Measurements from ENCODE around the gene TUBA1C.
"Not testable (repeated sequence)": the region's sequence is repeated elsewhere in the genome, so short reads cannot be mapped to it uniquely, and the experiment has no call there.

The TUBA1C gene

GRCh38 chr12:49255456-49255855 is 9.4 kb upstream of the TUBA1C start:
- CTCF ChIA-PET, result interaction anchor here (1.2 kb wide), 1 partner anchor 11 kb away, joined by 4 read pairs; no protein-coding TSS in a partner anchor
- 96% methylated on average over 8 of the region's 10 CpGs for WGBS (ENCODE audit: insufficient coverage)
- H3K27me3 ChIP-seq (replicated peaks in 2 of 5; ENCODE audit: control insufficient read depth in 4 of 5, insufficient read depth in 5 of 5, low read length in 4 of 5); H3K4me3 ChIP-seq (ENCODE audit: control insufficient read depth in 1 of 7, extremely low read depth in 1 of 7, insufficient read depth in 4 of 7, low read depth in 2 of 7, low read length in 6 of 7); DNase-seq; H3K9me3 ChIP-seq (ENCODE audit: control extremely low read depth in 1 of 5, control insufficient read depth in 4 of 5, insufficient read depth in 2 of 5, low read depth in 1 of 5, low read length in 4 of 5); H3K36me3 ChIP-seq (ENCODE audit: control insufficient read depth in 4 of 4, insufficient read depth in 4 of 4, low read length in 3 of 4); POLR2A ChIA-PET: not testable (repeated sequence)
- Histone ChIP-seq H3K27ac (ENCODE audit: insufficient read depth in 1 of 2, low read depth in 1 of 2, low read length in 2 of 2, poor library complexity in 1 of 2, severe bottlenecking in 2 of 2) (peak overlapping the region in 1 of 2 experiments; percentile 12), H3K4me1 (ENCODE audit: control extremely low read depth in 1 of 4, control insufficient read depth in 4 of 4, insufficient read depth in 4 of 4, low read length in 3 of 4) (peaks cover 0 to 16% (median 0%) of the 10 kb centered on the region in 4 experiments)

GRCh38 chr12:49255857-49256637 is 8.8 kb upstream of the TUBA1C start:
- H3K4me1 ChIP-seq (ENCODE audit: control extremely low read depth in 1 of 4, control insufficient read depth in 4 of 4, insufficient read depth in 4 of 4, low read length in 3 of 4), result peaks cover 0 to 22% (median 0%) of the 10 kb centered on the region in 4 experiments
- DNase-seq, result no peak
- ChIA-PET POLR2A (no interaction called here), CTCF (interaction anchor here (0.7 to 1.2 kb wide), 2 partner anchors 11 to 35 kb away, joined by 4 read pairs; no protein-coding TSS in a partner anchor)
- no peaks in the 10 kb centered on the region for H3K36me3 ChIP-seq (ENCODE audit: control insufficient read depth in 4 of 4, insufficient read depth in 4 of 4, low read length in 3 of 4)
- no peaks in the 10 kb centered on the region for H3K27me3 ChIP-seq (replicated peaks in 2 of 5; ENCODE audit: control insufficient read depth in 4 of 5, insufficient read depth in 5 of 5, low read length in 4 of 5)
- no peak overlapping the region for H3K4me3 ChIP-seq (ENCODE audit: control insufficient read depth in 1 of 7, extremely low read depth in 1 of 7, insufficient read depth in 4 of 7, low read depth in 2 of 7, low read length in 6 of 7)
- peak overlapping the region in 1 of 2 experiments; percentile 12 for H3K27ac ChIP-seq (ENCODE audit: insufficient read depth in 1 of 2, low read depth in 1 of 2, low read length in 2 of 2, poor library complexity in 1 of 2, severe bottlenecking in 2 of 2)
- no peaks in the 10 kb centered on the region for H3K9me3 ChIP-seq (ENCODE audit: control extremely low read depth in 1 of 5, control insufficient read depth in 4 of 5, insufficient read depth in 2 of 5, low read depth in 1 of 5, low read length in 4 of 5)
- 94% methylated on average over 7 of the region's 11 CpGs for WGBS (ENCODE audit: insufficient coverage)

GRCh38 chr12:49257508-49258184 is 7.2 kb upstream of the TUBA1C start:
- H3K27ac ChIP-seq (ENCODE audit: insufficient read depth in 1 of 2, low read depth in 1 of 2, low read length in 2 of 2, poor library complexity in 1 of 2, severe bottlenecking in 2 of 2); H3K36me3 ChIP-seq (ENCODE audit: control insufficient read depth in 4 of 4, insufficient read depth in 4 of 4, low read length in 3 of 4); H3K27me3 ChIP-seq (replicated peaks in 2 of 5; ENCODE audit: control insufficient read depth in 4 of 5, insufficient read depth in 5 of 5, low read length in 4 of 5); DNase-seq; H3K4me3 ChIP-seq (ENCODE audit: control insufficient read depth in 1 of 7, extremely low read depth in 1 of 7, insufficient read depth in 4 of 7, low read depth in 2 of 7, low read length in 6 of 7); H3K9me3 ChIP-seq (ENCODE audit: control extremely low read depth in 1 of 5, control insufficient read depth in 4 of 5, insufficient read depth in 2 of 5, low read depth in 1 of 5, low read length in 4 of 5): not testable (repeated sequence)
- peaks cover 0 to 22% (median 0%) of the 10 kb centered on the region in 4 experiments for H3K4me1 ChIP-seq (ENCODE audit: control extremely low read depth in 1 of 4, control insufficient read depth in 4 of 4, insufficient read depth in 4 of 4, low read length in 3 of 4)
- POLR2A ChIA-PET, result interaction anchor here (0.6 kb wide), 1 partner anchor 10 kb away, joined by 3 read pairs; no protein-coding TSS in a partner anchor
- CTCF ChIA-PET, result interaction anchor here (0.9 to 1.7 kb wide), 5 partner anchors 13 to 269 kb away, joined by 3 to 6 read pairs (median 4); no protein-coding TSS in a partner anchor
- 77% methylated on average over 6 of the region's 10 CpGs for WGBS (ENCODE audit: insufficient coverage)

- no peak overlapping the region for H3K27ac ChIP-seq (ENCODE audit: insufficient read depth in 1 of 2, low read depth in 1 of 2, low read length in 2 of 2, poor library complexity in 1 of 2, severe bottlenecking in 2 of 2)
- ChIA-PET POLR2A (interaction anchor here (0.5 kb wide), 1 partner anchor 1826 kb away, joined by 3 read pairs; no protein-coding TSS in a partner anchor), CTCF (interaction anchor here (1.2 kb wide), 1 partner anchor 29 kb away, joined by 3 read pairs; no protein-coding TSS in a partner anchor)
- H3K4me1 ChIP-seq (ENCODE audit: control extremely low read depth in 1 of 4, control insufficient read depth in 4 of 4, insufficient read depth in 4 of 4, low read length in 3 of 4), result peaks cover 0 to 22% (median 3%) of the 10 kb centered on the region in 4 experiments
- no peaks in the 10 kb centered on the region for H3K27me3 ChIP-seq (replicated peaks in 2 of 5; ENCODE audit: control insufficient read depth in 4 of 5, insufficient read depth in 5 of 5, low read length in 4 of 5)
- WGBS (ENCODE audit: insufficient coverage), result 100% methylated on average over 2 of the region's 4 CpGs
- H3K9me3 ChIP-seq (ENCODE audit: control extremely low read depth in 1 of 5, control insufficient read depth in 4 of 5, insufficient read depth in 2 of 5, low read depth in 1 of 5, low read length in 4 of 5), result no peaks in the 10 kb centered on the region
- no peak overlapping the region for H3K4me3 ChIP-seq (ENCODE audit: control insufficient read depth in 1 of 7, extremely low read depth in 1 of 7, insufficient read depth in 4 of 7, low read depth in 2 of 7, low read length in 6 of 7)
- H3K36me3 ChIP-seq (ENCODE audit: control insufficient read depth in 4 of 4, insufficient read depth in 4 of 4, low read length in 3 of 4), result no peaks in the 10 kb centered on the region
- no peak for DNase-seq
These were observed 5.4 kb upstream of the TUBA1C start for GRCh38 chr12:49259452-49259851.

GRCh38 chr12:49260166-49260565 is 4.7 kb upstream of the TUBA1C start:
- H3K4me3 ChIP-seq (ENCODE audit: control insufficient read depth in 1 of 7, extremely low read depth in 1 of 7, insufficient read depth in 4 of 7, low read depth in 2 of 7, low read length in 6 of 7), result no peak overlapping the region
- WGBS (ENCODE audit: insufficient coverage), result 66% methylated on average over 3 of the region's 3 CpGs
- H3K27me3 ChIP-seq (replicated peaks in 2 of 5; ENCODE audit: control insufficient read depth in 4 of 5, insufficient read depth in 5 of 5, low read length in 4 of 5), result no peaks in the 10 kb centered on the region
- H3K27ac ChIP-seq (ENCODE audit: insufficient read depth in 1 of 2, low read depth in 1 of 2, low read length in 2 of 2, poor library complexity in 1 of 2, severe bottlenecking in 2 of 2), result no peak overlapping the region
- POLR2A ChIA-PET, result interaction anchor here (1.0 kb wide), 2 partner anchors 16 to 25 kb away, joined by 3 read pairs; no protein-coding TSS in a partner anchor
- peaks cover 0 to 17% (median 4%) of the 10 kb centered on the region in 4 experiments for H3K4me1 ChIP-seq (ENCODE audit: control extremely low read depth in 1 of 4, control insufficient read depth in 4 of 4, insufficient read depth in 4 of 4, low read length in 3 of 4)
- no peaks in the 10 kb centered on the region for H3K9me3 ChIP-seq (ENCODE audit: control extremely low read depth in 1 of 5, control insufficient read depth in 4 of 5, insufficient read depth in 2 of 5, low read depth in 1 of 5, low read length in 4 of 5)
- H3K36me3 ChIP-seq (ENCODE audit: control insufficient read depth in 4 of 4, insufficient read depth in 4 of 4, low read length in 3 of 4), result no peaks in the 10 kb centered on the region
- CTCF ChIA-PET, result interaction anchor here (0.9 to 1.2 kb wide), 5 partner anchors 12 to 171 kb away, joined by 3 to 4 read pairs (median 3); partner anchors contain the start of gene PRPH
- DNase-seq, result no peak

GRCh38 chr12:49260571-49261363 is 4.1 kb upstream of the TUBA1C start:
- DNase-seq, result no peak
- no peaks in the 10 kb centered on the region for H3K36me3 ChIP-seq (ENCODE audit: control insufficient read depth in 4 of 4, insufficient read depth in 4 of 4, low read length in 3 of 4)
- H3K27ac ChIP-seq (ENCODE audit: insufficient read depth in 1 of 2, low read depth in 1 of 2, low read length in 2 of 2, poor library complexity in 1 of 2, severe bottlenecking in 2 of 2), result no peak overlapping the region
- ChIA-PET POLR2A (interaction anchor here (1.0 kb wide), 2 partner anchors 17 to 26 kb away, joined by 3 read pairs; no protein-coding TSS in a partner anchor), CTCF (interaction anchor here (0.9 to 1.2 kb wide), 5 partner anchors 12 to 171 kb away, joined by 3 to 4 read pairs (median 3); partner anchors contain the start of gene PRPH)
- H3K9me3 ChIP-seq (ENCODE audit: control extremely low read depth in 1 of 5, control insufficient read depth in 4 of 5, insufficient read depth in 2 of 5, low read depth in 1 of 5, low read length in 4 of 5), result no peaks in the 10 kb centered on the region
- WGBS (ENCODE audit: insufficient coverage), result 97% methylated on average over 6 of the region's 11 CpGs
- H3K4me3 ChIP-seq (ENCODE audit: control insufficient read depth in 1 of 7, extremely low read depth in 1 of 7, insufficient read depth in 4 of 7, low read depth in 2 of 7, low read length in 6 of 7), result no peak overlapping the region
- H3K27me3 ChIP-seq (replicated peaks in 2 of 5; ENCODE audit: control insufficient read depth in 4 of 5, insufficient read depth in 5 of 5, low read length in 4 of 5), result no peaks in the 10 kb centered on the region
- peaks cover 0 to 22% (median 9%) of the 10 kb centered on the region in 4 experiments for H3K4me1 ChIP-seq (ENCODE audit: control extremely low read depth in 1 of 4, control insufficient read depth in 4 of 4, insufficient read depth in 4 of 4, low read length in 3 of 4)

Measured in common myeloid progenitor, CD34-positive (primary cell).